ENCODE results near the gene NDUFV3. TPM values are rescaled to one million over a fixed set of nuclear protein-coding genes. Genes with fewer than 3 reads are reported as not detected.

Gene NDUFV3
- total and polyA plus RNA-seq, 2 donors (not counting 3 experiments of a cell fraction or from before 2014, with no cell fraction given): 13.4 to 45.7 TPM

GRCh38 chr21:42857216-42857615 lies 35.9 kb upstream of the NDUFV3 start:
- Histone ChIP-seq H3K9me1 (replicated peaks; ENCODE audit: control insufficient read depth, extremely low read depth, insufficient read depth, low read length) (no peaks in the 10 kb centered on the region), H3K4me1 (ENCODE audit: control insufficient read depth, extremely low read depth, insufficient read depth, low read length) (peaks cover 10% of the 10 kb centered on the region), H3K4me2 (ENCODE audit: insufficient read depth, low read length) (no peak overlapping the region), H3K9ac (replicated peaks; ENCODE audit: extremely low read depth, insufficient read depth, low read length) (no peak overlapping the region), H2AFZ (ENCODE audit: low read depth, low read length) (no peak overlapping the region), H3K36me3 (ENCODE audit: control insufficient read depth in 2 of 2, extremely low read depth in 1 of 2, insufficient read depth in 2 of 2, low read length in 2 of 2) (peaks cover 8 to 60% of the 10 kb centered on the region in 2 experiments), H3K27ac (ENCODE audit: insufficient read depth, low read depth, low read length) (no peak overlapping the region), H4K20me1 (replicated peaks; ENCODE audit: control insufficient read depth, extremely low read depth, insufficient read depth, low read length) (no peaks in the 10 kb centered on the region), H3K27me3 (ENCODE audit: control insufficient read depth in 2 of 2, insufficient read depth in 2 of 2, low read length in 2 of 2) (no peaks in the 10 kb centered on the region), H3K4me3 (replicated peaks in 1 of 3; ENCODE audit: insufficient read depth in 1 of 3, low read depth in 1 of 3, low read length in 3 of 3) (no peak overlapping the region), H3K79me2 (ENCODE audit: control insufficient read depth, insufficient read depth, low read length) (peaks cover 34% of the 10 kb centered on the region), H3K9me3 (replicated peaks; ENCODE audit: control insufficient read depth, insufficient read depth, low read length) (no peaks in the 10 kb centered on the region)
- intact Hi-C loops (cut with micrococcal nuclease) (no loop called here), dilution Hi-C loops (cut with MboI; ENCODE audit: extremely low pct_ligation_motif_present, low sequenced_read_pairs) (no loop called here)
- ChIA-PET CTCF (no interaction called here), POLR2A (no interaction called here)
- FAIRE-seq: no peak
- DNase-seq (ENCODE audit: low read depth, low spot score): no peak
- TF ChIP-seq POLR2AphosphoS5 (IDR thresholded peaks at IDR 0.05; ENCODE audit: insufficient read depth, low read depth, low read length) (no peak), FOS (IDR thresholded peaks at IDR 0.05; ENCODE audit: borderline replicate concordance, insufficient read depth, low read length) (no peak), GATA2 (IDR thresholded peaks at IDR 0.05; ENCODE audit: insufficient read depth, insufficient read length, low read depth, low read length) (no peak), POLR2A (IDR thresholded peaks at IDR 0.05; ENCODE audit: low read depth, low read length) (no peak), MAX (IDR thresholded peaks at IDR 0.05; ENCODE audit: insufficient read depth, insufficient read length) (no peak), MYC (IDR thresholded peaks at IDR 0.05; ENCODE audit: low read depth, low read length) (no peak), CTCF (IDR thresholded peaks at IDR 0.05; ENCODE audit: extremely low read depth in 1 of 2, insufficient read depth in 1 of 2, low read depth in 1 of 2, low read length in 2 of 2) (no peak), EZH2 (IDR thresholded peaks at IDR 0.05; ENCODE audit: borderline replicate concordance, low read depth, low read length, severe bottlenecking) (no peak), JUN (IDR thresholded peaks at IDR 0.05; ENCODE audit: borderline replicate concordance, insufficient read depth, insufficient read length, low read depth) (no peak)
- no TSS peak for BruUV-seq (replicated peaks)
